Measurements from ENCODE around the gene TMEM14A.
A peak's percentile ranks its signal among the peaks of the same experiment; 100 is the strongest.

Gene TMEM14A

GRCh38 chr6:52670502-52671409 is at the start of gene TMEM14A:
TSS of gene TMEM14A (plus strand) at chr6:52671113. CDS start at chr6:52677103, 5,990 bp downstream.
- no peak for TF ChIP-seq JUND (IDR thresholded peaks at IDR 0.05; ENCODE audit: low read depth)
- in situ Hi-C loops (cut with HindIII; ENCODE audit: low pct_unique_long_range_greater_than_20kb, low sequenced_read_pairs), result loop anchor here (25.0 kb wide), 1 partner anchor 258 kb away; the partner anchor contains the start of gene EFHC1
- DNase-seq (ENCODE audit: low read depth in 1 of 2, low spot score in 1 of 2), result peak; percentile 94 to 97

- DNase-seq (ENCODE audit: low read depth in 1 of 2, low spot score in 1 of 2), result no peak
- no peak for TF ChIP-seq JUND (IDR thresholded peaks at IDR 0.05; ENCODE audit: low read depth)
- in situ Hi-C loops (cut with HindIII; ENCODE audit: low pct_unique_long_range_greater_than_20kb, low sequenced_read_pairs), result no loop called here
Measured at GRCh38 chr6:52621631-52622030, 49.3 kb upstream of the TMEM14A start.

- no peak for TF ChIP-seq JUND (IDR thresholded peaks at IDR 0.05; ENCODE audit: low read depth)
- DNase-seq (ENCODE audit: low read depth in 1 of 2, low spot score in 1 of 2), result no peak
- in situ Hi-C loops (cut with HindIII; ENCODE audit: low pct_unique_long_range_greater_than_20kb, low sequenced_read_pairs), result no loop called here
Measured at GRCh38 chr6:52622810-52623209, 48.1 kb upstream of the TMEM14A start.

GRCh38 chr6:52632011-52632410 is 38.9 kb upstream of the TMEM14A start:
- no peak for DNase-seq (ENCODE audit: low read depth in 1 of 2, low spot score in 1 of 2)
- no peak for TF ChIP-seq JUND (IDR thresholded peaks at IDR 0.05; ENCODE audit: low read depth)
- in situ Hi-C loops (cut with HindIII; ENCODE audit: low pct_unique_long_range_greater_than_20kb, low sequenced_read_pairs), result no loop called here

- in situ Hi-C loops (cut with HindIII; ENCODE audit: low pct_unique_long_range_greater_than_20kb, low sequenced_read_pairs), result no loop called here
- no peak for DNase-seq (ENCODE audit: low read depth in 1 of 2, low spot score in 1 of 2)
Measured at GRCh38 chr6:52634211-52634610, 36.7 kb upstream of the TMEM14A start.

GRCh38 chr6:52635049-52635577 is 35.8 kb upstream of the TMEM14A start:
- no peak for DNase-seq (ENCODE audit: low read depth in 1 of 2, low spot score in 1 of 2)
- no peak for TF ChIP-seq JUND (IDR thresholded peaks at IDR 0.05; ENCODE audit: low read depth)
- in situ Hi-C loops (cut with HindIII; ENCODE audit: low pct_unique_long_range_greater_than_20kb, low sequenced_read_pairs), result no loop called here

More at GRCh38 chr6:52634211-52634610, 36.7 kb upstream of the TMEM14A start:
- TF ChIP-seq JUND (IDR thresholded peaks at IDR 0.05; ENCODE audit: low read depth), result no peak

GRCh38 chr6:52636830-52637229 is 34.1 kb upstream of the TMEM14A start:
- peak in 1 of 2 experiments; percentile 30 for DNase-seq (ENCODE audit: low read depth in 1 of 2, low spot score in 1 of 2)
- TF ChIP-seq JUND (IDR thresholded peaks at IDR 0.05; ENCODE audit: low read depth), result no peak
- in situ Hi-C loops (cut with HindIII; ENCODE audit: low pct_unique_long_range_greater_than_20kb, low sequenced_read_pairs), result no loop called here

- no peak for DNase-seq (ENCODE audit: low read depth in 1 of 2, low spot score in 1 of 2)
- in situ Hi-C loops (cut with HindIII; ENCODE audit: low pct_unique_long_range_greater_than_20kb, low sequenced_read_pairs), result no loop called here
Measured at GRCh38 chr6:52639493-52639892, 31.4 kb upstream of the TMEM14A start.

GRCh38 chr6:52640170-52640569 is 30.7 kb upstream of the TMEM14A start:
- no peak for DNase-seq (ENCODE audit: low read depth in 1 of 2, low spot score in 1 of 2)
- no peak for TF ChIP-seq JUND (IDR thresholded peaks at IDR 0.05; ENCODE audit: low read depth)

More at GRCh38 chr6:52639493-52639892, 31.4 kb upstream of the TMEM14A start:
- TF ChIP-seq JUND (IDR thresholded peaks at IDR 0.05; ENCODE audit: low read depth), result no peak

GRCh38 chr6:52640916-52641315 is 30.0 kb upstream of the TMEM14A start:
- in situ Hi-C loops (cut with HindIII; ENCODE audit: low pct_unique_long_range_greater_than_20kb, low sequenced_read_pairs), result no loop called here
- DNase-seq (ENCODE audit: low read depth in 1 of 2, low spot score in 1 of 2), result no peak

More at GRCh38 chr6:52640170-52640569, 30.7 kb upstream of the TMEM14A start:
- in situ Hi-C loops (cut with HindIII; ENCODE audit: low pct_unique_long_range_greater_than_20kb, low sequenced_read_pairs), result no loop called here

GRCh38 chr6:52641388-52641787 is 29.5 kb upstream of the TMEM14A start:
- TF ChIP-seq JUND (IDR thresholded peaks at IDR 0.05; ENCODE audit: low read depth), result no peak
- in situ Hi-C loops (cut with HindIII; ENCODE audit: low pct_unique_long_range_greater_than_20kb, low sequenced_read_pairs), result no loop called here
- no peak for DNase-seq (ENCODE audit: low read depth in 1 of 2, low spot score in 1 of 2)

More at GRCh38 chr6:52640916-52641315, 30.0 kb upstream of the TMEM14A start:
- TF ChIP-seq JUND (IDR thresholded peaks at IDR 0.05; ENCODE audit: low read depth), result no peak

GRCh38 chr6:52641826-52642225 is 29.1 kb upstream of the TMEM14A start:
- in situ Hi-C loops (cut with HindIII; ENCODE audit: low pct_unique_long_range_greater_than_20kb, low sequenced_read_pairs), result no loop called here
- no peak for DNase-seq (ENCODE audit: low read depth in 1 of 2, low spot score in 1 of 2)
- TF ChIP-seq JUND (IDR thresholded peaks at IDR 0.05; ENCODE audit: low read depth), result no peak

GRCh38 chr6:52642368-52642767 is 28.5 kb upstream of the TMEM14A start:
- TF ChIP-seq JUND (IDR thresholded peaks at IDR 0.05; ENCODE audit: low read depth), result no peak
- DNase-seq (ENCODE audit: low read depth in 1 of 2, low spot score in 1 of 2), result no peak
- in situ Hi-C loops (cut with HindIII; ENCODE audit: low pct_unique_long_range_greater_than_20kb, low sequenced_read_pairs), result no loop called here

Measured in T47D (cell line).